ENCODE results near the gene UTP3.
"Not testable (repeated sequence)": the region's sequence is repeated elsewhere in the genome, so short reads cannot be mapped to it uniquely, and the experiment has no call there.

UTP3 gene

GRCh38 chr4:70687392-70687791 is 940 bp upstream of the UTP3 start:
- no peak for DNase-seq

DNA sequence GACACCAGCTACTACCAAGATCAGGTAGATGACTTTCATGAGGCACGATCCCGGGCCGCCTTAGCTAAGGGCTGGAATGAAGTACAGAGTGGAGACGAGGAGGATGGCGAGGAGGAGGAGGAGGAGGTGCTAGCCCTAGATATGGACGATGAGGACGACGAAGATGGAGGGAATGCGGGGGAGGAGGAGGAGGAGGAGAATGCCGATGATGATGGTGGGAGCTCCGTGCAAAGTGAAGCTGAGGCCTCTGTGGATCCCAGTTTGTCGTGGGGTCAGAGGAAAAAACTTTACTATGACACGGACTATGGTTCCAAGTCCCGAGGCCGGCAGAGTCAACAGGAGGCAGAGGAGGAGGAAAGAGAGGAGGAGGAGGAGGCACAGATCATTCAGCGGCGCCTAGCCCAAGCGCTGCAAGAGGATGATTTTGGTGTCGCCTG is 481 bp downstream of the UTP3 start:
- DNase-seq: no peak

DNA sequence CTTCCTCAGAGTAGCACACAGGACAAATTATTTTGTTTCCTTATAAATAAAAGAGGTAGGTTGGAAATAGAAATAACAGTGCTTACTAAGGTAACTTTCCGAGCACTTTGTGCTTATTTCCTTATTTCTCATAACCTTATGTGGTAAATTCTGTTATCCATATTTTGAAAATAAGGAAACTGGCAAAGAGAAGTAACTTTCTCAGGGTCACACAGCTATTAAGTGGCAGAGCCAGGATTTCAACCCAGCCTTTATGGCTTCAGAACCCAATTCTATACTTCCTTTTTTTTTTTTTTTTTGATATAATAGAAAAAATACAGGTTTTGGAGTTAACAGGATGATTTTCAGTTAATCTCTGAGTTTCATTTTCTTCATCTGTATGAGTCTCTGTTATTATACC is 3.3 kb downstream of the UTP3 start:
- DNase-seq: no peak

DNA sequence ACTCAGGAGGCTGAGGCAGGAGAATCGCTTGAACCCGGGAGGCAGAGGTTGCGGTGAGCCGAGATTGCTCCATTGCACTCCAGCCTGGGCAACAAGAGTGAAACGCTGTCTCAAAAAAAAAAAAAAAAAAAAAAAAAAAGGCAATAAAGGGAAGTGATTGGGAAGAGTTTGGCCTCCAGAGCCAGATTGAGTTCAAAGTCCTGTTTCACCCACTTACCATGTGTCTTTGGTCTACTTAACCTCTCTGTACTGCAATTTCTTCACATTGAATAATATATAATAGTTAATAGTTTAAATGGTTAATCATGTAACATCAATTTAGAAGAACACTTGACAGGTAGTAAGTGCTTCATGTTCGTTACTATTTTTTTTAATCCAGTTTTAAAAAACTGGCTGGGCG is 6.3 kb downstream of the UTP3 start:
- DNase-seq: not testable (repeated sequence)

DNA sequence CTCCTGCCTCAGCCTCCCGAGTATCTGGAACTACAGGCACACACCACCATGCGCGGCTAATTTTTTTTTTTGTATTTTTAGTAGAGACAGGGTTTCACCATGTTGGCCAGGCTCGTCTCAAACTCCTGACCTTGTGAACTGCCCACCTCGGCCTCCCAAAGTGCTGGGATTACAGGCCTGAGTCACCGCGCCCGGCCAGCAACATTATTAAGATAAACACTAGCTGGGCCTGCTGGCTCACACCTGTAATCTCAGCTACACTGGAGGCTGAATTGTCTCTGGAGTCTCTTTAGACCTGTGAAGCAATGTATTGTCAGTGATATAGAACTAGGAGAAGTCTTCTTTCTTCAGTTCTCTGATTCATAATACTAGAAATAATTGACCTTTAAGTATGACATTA is 10.1 kb downstream of the UTP3 start:
- not testable (repeated sequence) for DNase-seq

DNA sequence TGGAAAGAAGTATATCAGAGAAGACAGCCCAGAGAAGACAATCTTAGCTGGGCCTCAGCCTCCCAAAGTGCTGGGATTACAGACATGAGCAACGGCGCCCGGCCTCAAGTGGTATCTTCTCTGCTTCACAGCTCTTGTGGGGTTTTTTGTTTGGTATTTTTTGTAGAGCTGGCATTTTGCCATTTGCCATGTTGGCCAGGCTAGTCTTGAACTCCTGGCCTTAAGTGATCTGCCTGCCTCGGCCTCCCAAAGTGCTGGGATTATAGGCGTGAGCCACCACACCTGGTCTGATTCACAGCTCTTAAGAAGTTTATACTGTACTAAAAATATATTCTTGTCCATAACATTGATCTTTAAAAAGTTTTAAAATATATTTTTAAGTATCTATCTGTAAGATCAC is 12.4 kb downstream of the UTP3 start:
- DNase-seq: no peak

GRCh38 chr4:70701271-70701670 is 12.9 kb downstream of the UTP3 start:
- no peak for DNase-seq

DNA sequence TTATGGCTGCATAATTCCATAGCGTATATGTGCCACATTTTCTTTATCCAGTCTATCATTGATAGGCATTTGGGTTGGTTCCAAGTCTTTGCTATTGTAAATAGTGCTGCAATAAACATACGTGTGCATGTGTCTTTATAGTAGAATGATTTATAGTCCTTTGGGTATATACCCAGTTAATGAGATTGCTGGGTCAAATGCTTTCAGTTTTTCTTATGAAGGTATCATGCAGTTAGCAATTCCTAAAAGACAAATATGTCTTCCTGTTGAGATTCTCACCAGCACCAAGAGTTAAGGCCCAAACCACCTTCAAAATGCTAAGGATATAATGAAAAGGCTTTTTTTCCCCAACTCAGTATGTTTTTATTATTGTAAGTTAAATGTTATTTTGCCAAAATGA is 14.3 kb downstream of the UTP3 start:
- not testable (repeated sequence) for DNase-seq

DNA sequence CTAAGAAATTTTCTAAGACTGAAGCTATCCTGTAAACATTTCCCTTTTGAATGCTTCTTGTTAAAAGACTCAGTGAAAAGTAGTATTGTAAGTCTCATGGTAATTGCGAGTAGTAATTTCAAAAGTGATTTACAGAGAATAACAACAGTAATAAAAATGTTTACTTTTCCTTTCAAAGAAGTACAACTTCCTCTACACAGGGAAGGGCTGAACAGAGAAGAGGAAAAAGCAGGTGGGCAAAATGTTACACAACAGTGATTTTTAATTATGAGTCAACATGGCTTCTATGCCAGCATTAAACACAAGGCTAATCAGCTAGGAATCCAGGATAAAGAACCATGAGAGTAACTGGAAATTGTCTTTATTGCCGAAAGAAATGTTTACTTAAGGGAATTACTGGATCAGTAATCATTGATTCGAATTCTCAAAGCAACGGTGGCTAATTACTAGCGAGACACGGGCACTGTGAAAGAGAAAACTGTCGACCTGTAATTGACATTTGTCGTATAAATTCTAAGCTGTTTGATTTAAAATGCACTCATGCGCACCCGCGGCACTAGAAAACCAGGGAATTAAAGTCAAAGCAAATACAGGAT is 15.4 kb downstream of the UTP3 start:
- peak; percentile 41 for DNase-seq

- DNase-seq: peak; percentile 74
These were observed 16.0 kb downstream of the UTP3 start for GRCh38 chr4:70704215-70704930.

GRCh38 chr4:70704931-70705182 is 16.5 kb downstream of the UTP3 start:
- DNase-seq: no peak

- peak; percentile 66 for DNase-seq
These were observed 17.1 kb downstream of the UTP3 start for GRCh38 chr4:70705183-70706043.

GRCh38 chr4:70706044-70706461 is 17.7 kb downstream of the UTP3 start:
- no peak for DNase-seq

DNA sequence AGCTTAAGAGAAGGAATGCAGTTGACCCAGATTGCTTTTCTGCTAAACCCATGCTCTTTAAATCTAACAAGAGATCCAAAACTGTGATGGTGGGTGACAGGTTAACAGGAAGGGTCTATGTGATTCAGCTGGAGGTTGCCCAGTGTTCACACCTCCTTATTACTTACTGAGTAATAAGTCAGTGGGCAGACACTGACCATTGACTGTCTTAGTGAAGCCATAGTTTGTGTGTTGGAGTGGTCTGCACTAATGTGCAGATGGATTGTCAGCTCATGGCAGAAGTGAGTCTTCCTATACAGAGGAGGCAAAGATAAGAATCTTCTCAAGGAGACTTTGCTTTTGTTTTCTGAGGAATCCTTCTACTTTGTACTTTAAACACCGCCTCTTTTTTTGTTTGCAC is 18.2 kb downstream of the UTP3 start:
- DNase-seq: no peak

- DNase-seq: no peak
These were observed 21.4 kb downstream of the UTP3 start for GRCh38 chr4:70709611-70710205.

DNA sequence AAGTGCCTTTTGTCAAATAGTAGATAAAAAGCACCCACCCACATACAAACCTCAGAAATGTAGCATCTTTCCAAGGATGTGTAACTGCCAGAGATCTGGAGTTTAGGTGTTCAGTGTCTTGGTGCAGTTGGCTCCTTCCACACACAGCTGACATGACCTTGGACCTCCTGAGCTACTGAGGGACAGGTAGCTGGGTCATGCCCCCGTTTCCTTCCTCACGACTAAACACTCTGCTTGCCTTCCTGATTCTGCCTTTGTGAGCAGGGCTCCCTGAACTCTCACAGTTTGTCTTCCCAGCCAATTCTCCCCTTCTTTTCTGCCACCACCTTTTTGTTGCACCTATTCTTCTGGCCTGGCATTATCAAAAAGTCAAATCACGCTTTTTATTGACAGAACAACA is 23.3 kb downstream of the UTP3 start:
- no peak for DNase-seq

DNA sequence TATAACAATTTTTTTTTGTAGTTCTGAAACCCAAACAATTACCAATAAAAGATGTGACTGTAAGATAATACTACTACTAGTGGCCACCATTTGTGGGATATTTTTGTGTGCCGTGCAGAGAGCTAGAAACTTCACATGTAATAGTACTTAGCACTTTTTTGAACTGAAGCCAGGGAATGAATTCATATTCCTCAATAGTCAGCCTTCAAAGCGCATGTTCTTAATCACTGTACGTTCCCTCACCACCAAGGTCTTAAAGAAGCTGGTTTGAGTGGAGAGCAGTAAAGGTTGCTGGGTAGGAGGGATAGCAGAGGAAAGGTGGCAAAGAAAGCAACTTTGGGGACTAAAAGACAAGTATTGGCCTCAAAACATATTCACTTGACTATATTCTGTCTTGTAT is 23.8 kb downstream of the UTP3 start:
- no peak for DNase-seq

- DNase-seq: no peak
These were observed 24.5 kb downstream of the UTP3 start for GRCh38 chr4:70712604-70713452.

DNA sequence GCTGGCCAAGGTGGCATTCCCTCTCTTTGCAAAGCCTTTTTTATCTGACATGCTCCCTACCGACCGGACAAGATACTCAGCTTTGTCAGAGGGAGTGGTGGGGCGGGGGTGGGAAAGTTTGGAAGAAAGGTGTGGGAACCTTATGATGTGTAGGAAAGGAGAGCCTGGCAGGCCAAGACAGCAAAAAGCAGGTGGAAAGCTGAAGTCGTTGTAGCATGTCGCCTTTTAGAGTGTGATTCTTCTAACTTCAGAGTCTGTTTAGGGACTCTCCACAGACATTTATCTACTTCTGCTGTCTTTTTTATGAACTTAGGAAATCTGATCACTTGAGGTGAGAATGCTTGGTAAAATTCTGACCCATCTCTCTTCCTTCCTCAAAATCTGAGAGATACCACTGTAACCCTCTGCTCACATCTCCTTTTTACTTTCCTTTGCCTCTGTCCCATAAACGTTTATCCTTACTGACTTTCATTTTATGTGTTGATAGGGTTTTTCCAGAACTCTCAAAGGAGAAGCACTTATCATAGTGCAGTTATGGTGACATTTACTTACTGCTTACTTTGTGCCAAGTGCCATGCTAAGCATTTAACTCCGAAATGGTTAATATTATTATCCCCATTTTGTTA is 25.2 kb downstream of the UTP3 start:
- no peak for DNase-seq

DNA sequence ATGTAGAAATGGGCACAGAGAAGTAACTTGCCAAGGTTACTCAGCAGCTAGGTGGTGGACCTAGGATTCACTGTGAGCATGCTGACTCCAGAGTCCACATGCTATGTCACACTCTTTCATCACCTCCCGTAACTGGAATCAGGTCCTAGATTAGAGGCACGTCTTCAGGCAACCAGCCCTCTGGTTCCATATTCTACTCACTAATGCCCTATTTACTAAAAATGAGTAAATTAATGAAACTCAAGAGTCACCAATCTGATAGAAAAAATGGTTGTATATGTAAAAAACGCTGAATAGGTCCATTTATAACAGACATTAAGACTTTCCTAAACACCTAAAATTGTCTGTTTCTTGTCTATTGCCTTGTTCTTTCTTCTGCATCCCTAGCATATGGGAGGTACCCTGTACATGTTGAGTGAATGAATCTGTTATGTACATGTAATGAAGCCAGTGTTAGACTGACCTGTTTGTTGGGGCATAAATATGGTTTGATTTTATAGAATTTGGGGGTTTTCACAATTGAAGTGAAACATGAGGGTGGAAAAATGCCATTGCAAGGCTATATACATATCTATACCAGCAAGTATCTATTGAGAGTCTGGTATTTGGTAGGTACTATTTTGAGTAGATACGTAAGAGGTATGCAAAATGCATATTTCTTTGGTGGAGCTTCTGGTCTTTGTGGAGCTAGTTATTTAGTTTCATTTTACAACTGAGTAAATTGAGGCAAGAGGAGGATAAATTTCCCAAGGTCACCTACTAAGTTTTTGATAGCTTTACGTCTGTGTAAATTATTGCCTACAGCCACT is 26.0 kb downstream of the UTP3 start:
- DNase-seq: no peak

DNA sequence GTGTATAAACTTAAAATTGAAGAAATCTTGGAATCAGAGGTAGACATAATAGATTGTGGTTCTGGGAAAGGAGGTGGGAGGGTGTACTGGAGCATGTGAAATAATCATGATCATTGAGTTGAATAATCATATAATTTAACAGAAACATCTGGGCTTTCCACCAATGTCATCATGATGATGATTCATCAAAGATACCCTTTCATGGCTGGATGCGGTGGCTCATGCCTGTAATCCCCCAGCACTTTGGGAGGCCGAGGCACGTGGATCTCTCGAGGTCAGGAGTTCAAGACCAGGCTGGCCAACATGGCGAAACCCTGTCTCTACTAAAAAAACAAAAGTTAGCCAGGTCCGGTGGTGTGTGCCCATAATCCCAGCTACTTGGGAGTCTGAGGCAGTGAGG is 26.8 kb downstream of the UTP3 start:
- peak; percentile 30 for DNase-seq
